Stimulated activated CD4-positive, alpha-beta T cell treated with anti-CD3 and anti-CD28 coated beads, Interleukin-2, amount 100 ng/mL, for 48 hours (primary cell): ENCODE results near the gene XRN1.
"Not testable (repeated sequence)": the region's sequence is repeated elsewhere in the genome, so short reads cannot be mapped to it uniquely, and the experiment has no call there.

ENCODE experiments used
- DNase-seq, 2 donors: peaks; one replicate each; pipeline ENCODE4 v3.0.0-alpha.2; 2020

Gene XRN1

GRCh38 chr3:142436951-142437585 lies 10.8 kb downstream of the XRN1 start:
- DNase-seq = no peak

- DNase-seq = no peak
Measured at GRCh38 chr3:142434503-142434902, 13.3 kb downstream of the XRN1 start.

GRCh38 chr3:142433110-142433509 lies 14.7 kb downstream of the XRN1 start:
- DNase-seq = no peak

- no peak for DNase-seq
Measured at GRCh38 chr3:142429582-142429981, 18.3 kb downstream of the XRN1 start.

- no peak for DNase-seq
Measured at GRCh38 chr3:142424754-142425153, 23.1 kb downstream of the XRN1 start.

GRCh38 chr3:142418926-142419592 lies 28.8 kb downstream of the XRN1 start:
- DNase-seq = no peak

- DNase-seq = no peak
Measured at GRCh38 chr3:142417302-142417701, 30.5 kb downstream of the XRN1 start.

- DNase-seq = not testable (repeated sequence)
Measured at GRCh38 chr3:142400537-142400936, 47.3 kb downstream of the XRN1 start.

GRCh38 chr3:142394921-142395622 lies 52.8 kb downstream of the XRN1 start:
- DNase-seq = no peak

- DNase-seq = no peak
Measured at GRCh38 chr3:142385078-142385477, 62.8 kb downstream of the XRN1 start.

- no peak for DNase-seq
Measured at GRCh38 chr3:142374687-142375086, 73.2 kb downstream of the XRN1 start.

- not testable (repeated sequence) for DNase-seq
Measured at GRCh38 chr3:142369576-142369975, 78.3 kb downstream of the XRN1 start.

- DNase-seq = no peak
Measured at GRCh38 chr3:142366434-142366833, 81.4 kb downstream of the XRN1 start.

GRCh38 chr3:142363936-142364467 lies 83.8 kb downstream of the XRN1 start:
- no peak for DNase-seq

GRCh38 chr3:142363433-142363832 lies 84.4 kb downstream of the XRN1 start:
- DNase-seq = not testable (repeated sequence)

- DNase-seq = no peak
Measured at GRCh38 chr3:142359367-142359766, 88.5 kb downstream of the XRN1 start.

- no peak for DNase-seq
Measured at GRCh38 chr3:142356818-142357217, 91.0 kb downstream of the XRN1 start.

- DNase-seq = no peak
Measured at GRCh38 chr3:142355692-142356091, 92.1 kb downstream of the XRN1 start.

- DNase-seq = no peak
Measured at GRCh38 chr3:142354076-142354475, 93.8 kb downstream of the XRN1 start.

GRCh38 chr3:142353571-142353970 lies 94.3 kb downstream of the XRN1 start:
- DNase-seq = no peak

- DNase-seq = not testable (repeated sequence)
Measured at GRCh38 chr3:142352698-142353097, 95.1 kb downstream of the XRN1 start.

GRCh38 chr3:142348460-142348859 lies 99.4 kb downstream of the XRN1 start:
- no peak for DNase-seq

- DNase-seq = no peak
Measured at GRCh38 chr3:142337994-142338393, 109.8 kb downstream of the XRN1 start.

- no peak for DNase-seq
Measured at GRCh38 chr3:142332390-142332789, 115.4 kb downstream of the XRN1 start.
